ENCODE data around the gene AP1G2. TPM values are rescaled to one million over a fixed set of nuclear protein-coding genes. Genes with fewer than 3 reads are reported as not detected.

Gene AP1G2
- total and polyA plus RNA-seq, 2 of the 4 experiments (the other 2 are of a cell fraction), result 2.9 to 19.2 TPM

DNA sequence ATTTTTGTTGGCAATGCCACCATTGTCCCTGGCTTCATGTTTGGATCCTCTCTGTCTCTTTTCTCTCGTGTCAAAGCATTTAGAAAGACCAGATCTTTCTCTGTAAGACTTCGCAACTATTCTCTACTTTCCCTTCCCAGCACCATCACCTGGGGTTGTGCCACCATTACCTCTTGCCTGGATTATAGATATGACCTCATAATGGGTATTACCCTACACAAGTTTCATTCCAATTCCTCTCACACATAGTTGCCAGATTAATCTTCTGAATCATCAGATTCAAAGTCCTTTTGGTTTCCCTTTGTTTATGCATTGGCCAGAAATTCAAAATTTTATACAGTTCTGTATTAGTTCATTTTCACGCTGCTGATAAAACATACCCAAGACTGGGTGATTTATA lies 41.4 kb upstream of the AP1G2 start:
- H3K4ac ChIP-seq (ENCODE audit: low read depth, low read length), result no peak overlapping the region
- no peaks in the 10 kb centered on the region for H3K9me3 ChIP-seq (ENCODE audit: control insufficient read depth, insufficient read depth, low read length)
- no peak overlapping the region for H4K91ac ChIP-seq (ENCODE audit: insufficient read depth, low read depth, low read length)
- H3K4me1 ChIP-seq (ENCODE audit: control insufficient read depth, insufficient read depth, low read length), result no peaks in the 10 kb centered on the region
- ChIA-PET CTCF (no interaction called here), POLR2A (ENCODE audit: unreplicated experiment) (no interaction called here)
- no peak overlapping the region for H3K18ac ChIP-seq (ENCODE audit: low read depth, low read length)
- H4K8ac ChIP-seq (ENCODE audit: low read depth in 2 of 2, low read length in 2 of 2), result no peak overlapping the region
- H4K20me1 ChIP-seq (ENCODE audit: insufficient read depth, low read length), result no peaks in the 10 kb centered on the region
- TF ChIP-seq RFX5 (IDR thresholded peaks at IDR 0.05; ENCODE audit: low read depth, low read length), result no peak
- TF ChIP-seq POLR2A (IDR thresholded peaks at IDR 0.05; ENCODE audit: low read depth, low read length), result no peak
- no peak for TF ChIP-seq SMC3 (IDR thresholded peaks at IDR 0.05; ENCODE audit: low read depth, low read length)
- no peak for TF ChIP-seq FOS (IDR thresholded peaks at IDR 0.05; ENCODE audit: low read depth, low read length)
- no peak for TF ChIP-seq MAZ (IDR thresholded peaks at IDR 0.05; ENCODE audit: borderline replicate concordance, low read depth, low read length)
- TF ChIP-seq NFE2L2 (IDR thresholded peaks at IDR 0.05; ENCODE audit: low read depth, low read length), result no peak
- no peak for TF ChIP-seq USF2 (IDR thresholded peaks at IDR 0.05; ENCODE audit: low read depth, low read length)
- TF ChIP-seq BHLHE40 (IDR thresholded peaks at IDR 0.05; ENCODE audit: low read depth, low read length), result no peak
- TF ChIP-seq RCOR1 (IDR thresholded peaks at IDR 0.05; ENCODE audit: insufficient replicate concordance, low read length), result no peak
- TF ChIP-seq CHD1 (IDR thresholded peaks at IDR 0.05; ENCODE audit: low read depth, low read length), result no peak
- TF ChIP-seq, protein P1, sequence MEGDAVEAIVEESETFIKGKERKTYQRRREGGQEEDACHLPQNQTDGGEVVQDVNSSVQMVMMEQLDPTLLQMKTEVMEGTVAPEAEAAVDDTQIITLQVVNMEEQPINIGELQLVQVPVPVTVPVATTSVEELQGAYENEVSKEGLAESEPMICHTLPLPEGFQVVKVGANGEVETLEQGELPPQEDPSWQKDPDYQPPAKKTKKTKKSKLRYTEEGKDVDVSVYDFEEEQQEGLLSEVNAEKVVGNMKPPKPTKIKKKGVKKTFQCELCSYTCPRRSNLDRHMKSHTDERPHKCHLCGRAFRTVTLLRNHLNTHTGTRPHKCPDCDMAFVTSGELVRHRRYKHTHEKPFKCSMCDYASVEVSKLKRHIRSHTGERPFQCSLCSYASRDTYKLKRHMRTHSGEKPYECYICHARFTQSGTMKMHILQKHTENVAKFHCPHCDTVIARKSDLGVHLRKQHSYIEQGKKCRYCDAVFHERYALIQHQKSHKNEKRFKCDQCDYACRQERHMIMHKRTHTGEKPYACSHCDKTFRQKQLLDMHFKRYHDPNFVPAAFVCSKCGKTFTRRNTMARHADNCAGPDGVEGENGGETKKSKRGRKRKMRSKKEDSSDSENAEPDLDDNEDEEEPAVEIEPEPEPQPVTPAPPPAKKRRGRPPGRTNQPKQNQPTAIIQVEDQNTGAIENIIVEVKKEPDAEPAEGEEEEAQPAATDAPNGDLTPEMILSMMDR (conservative IDR thresholded peaks at IDR 0.05; ENCODE audit: low read depth, low read length), result no peak
- no peak for TF ChIP-seq ELK1 (IDR thresholded peaks at IDR 0.05; ENCODE audit: borderline replicate concordance, low read depth, low read length)
- TF ChIP-seq CEBPB (IDR thresholded peaks at IDR 0.05; ENCODE audit: low read depth, low read length), result no peak
- H3K27me3 ChIP-seq (ENCODE audit: control insufficient read depth, insufficient read depth, low read length), result peaks cover 5% of the 10 kb centered on the region
- H2AK5ac ChIP-seq (ENCODE audit: low read depth, low read length), result no peak overlapping the region
- H3K9ac ChIP-seq (ENCODE audit: low read depth, low read length), result no peak overlapping the region
- no peak overlapping the region for H3K56ac ChIP-seq (ENCODE audit: extremely low read depth, insufficient read depth, low read length)
- H3K14ac ChIP-seq (replicated peaks; ENCODE audit: low read depth, low read length), result no peak overlapping the region
- no peak overlapping the region for H4K5ac ChIP-seq (ENCODE audit: low read depth, low read length)
- H2BK15ac ChIP-seq (ENCODE audit: low read depth, low read length), result no peak overlapping the region
- 0% methylated on average over 2 of the region's 3 CpGs; no CpG with 5 or more reads in 1 of the 2 experiments for WGBS, 2 experiments (ENCODE audit: extremely low coverage in 2 of 2, insufficient read length in 1 of 2)
- intact Hi-C loops (cut with micrococcal nuclease), result no loop called here
- H3K9me1 ChIP-seq (ENCODE audit: insufficient read depth, low read length), result no peaks in the 10 kb centered on the region
- no peak overlapping the region for H2AFZ ChIP-seq (replicated peaks; ENCODE audit: low read length, poor library complexity)
- H3K4me3 ChIP-seq (ENCODE audit: insufficient read depth, low read depth, low read length), result no peak overlapping the region
- no peak overlapping the region for H2BK20ac ChIP-seq (ENCODE audit: low read depth, low read length)
- no peaks in the 10 kb centered on the region for H3K79me1 ChIP-seq (ENCODE audit: low read depth in 1 of 2, low read length in 2 of 2)
- H2BK5ac ChIP-seq (ENCODE audit: low read depth, low read length, poor library complexity, severe bottlenecking), result no peak overlapping the region
- no peak for DNase-seq
- no peak overlapping the region for H2BK120ac ChIP-seq (ENCODE audit: low read depth, low read length)
- H3K27ac ChIP-seq (ENCODE audit: insufficient read depth, low read length), result no peak overlapping the region
- H3K36me3 ChIP-seq (ENCODE audit: control insufficient read depth, insufficient read depth, low read length), result no peaks in the 10 kb centered on the region
- ATAC-seq (ENCODE audit: low read depth), result no peak
- no peak overlapping the region for H3K4me2 ChIP-seq (ENCODE audit: low read depth, low read length)
- dilution Hi-C loops (cut with HindIII; ENCODE audit: low sequenced_read_pairs, unreplicated experiment), result no loop called here
- BruUV-seq (replicated peaks), result no TSS peak
- H2AK9ac ChIP-seq (replicated peaks; ENCODE audit: low read depth, low read length, poor library complexity), result no peak overlapping the region
- in situ Hi-C loops (cut with MboI; ENCODE audit: low sequenced_read_pairs), result no loop called here
- no peak overlapping the region for H3K23ac ChIP-seq (ENCODE audit: low read depth, low read length)

Measured in IMR-90 (cell line).